IMR-90 (cell line): ENCODE data around the gene ZFR2. TPM values are rescaled to one million over a fixed set of nuclear protein-coding genes. Genes with fewer than 3 reads are reported as not detected.

Experiments
- ATAC-seq: fragments of 200-7000 bp; cut with Tn5 transposase; 2 replicates; pipeline ENCODE4 v1.9.1; 2020; ENCODE audit warnings: low read depth, mild to moderate bottlenecking, moderate library complexity
- BruUV-seq: library from RNA; stranded (reverse); fragments of 400-500 nt; replicated peaks from 2 replicates; lab custom pipeline; 2021; lab: Mats Ljungman, UMichigan
- CTCF ChIA-PET: fragments of 300-600 bp; formaldehyde crosslinking; extraction: SDS; loops from one replicate; lab custom pipeline; 2021; ENCODE audit warnings: antibody characterized with exemption; lab: Yijun Ruan, JAX
- POLR2A ChIA-PET: fragments of 300-600 bp; sonication (Branson Sonifier 250); formaldehyde crosslinking; loops from one replicate; lab custom pipeline; 2022; ENCODE audit warnings: antibody characterized with exemption; ENCODE audit not compliant: unreplicated experiment; lab: Charles Lee
- DNase-seq: peaks from one replicate; pipeline ENCODE4 v3.0.0; 2013
- H2AFZ ChIP-seq: replicated peaks from 2 replicates; pipeline ENCODE3; 2013; ENCODE audit warnings: low read length, mild to moderate bottlenecking; ENCODE audit not compliant: poor library complexity
- H2AK5ac ChIP-seq: 2 replicates; pipeline ENCODE4 v1.6.1; 2013; ENCODE audit warnings: low read depth, low read length, inconsistent platforms
- H2AK9ac ChIP-seq: replicated peaks from 2 replicates; pipeline ENCODE3; 2013; ENCODE audit warnings: mild to moderate bottlenecking, low read depth, low read length, moderate library complexity; ENCODE audit not compliant: poor library complexity
- H2BK120ac ChIP-seq: 2 replicates; pipeline ENCODE4 v1.6.1; 2013; ENCODE audit warnings: low read depth, low read length, inconsistent platforms
- H2BK15ac ChIP-seq: 3 replicates; pipeline ENCODE4 v1.6.1; 2013; ENCODE audit warnings: low read depth, low read length, inconsistent platforms
- H2BK20ac ChIP-seq: 2 replicates; pipeline ENCODE4 v1.6.1; 2013; ENCODE audit warnings: low read depth, mild to moderate bottlenecking, inconsistent platforms, low read length, moderate library complexity
- H2BK5ac ChIP-seq: 2 replicates; pipeline ENCODE4 v1.6.1; 2013; ENCODE audit warnings: mild to moderate bottlenecking, low read depth, low read length, inconsistent platforms; ENCODE audit not compliant: poor library complexity, severe bottlenecking
- H3K14ac ChIP-seq: replicated peaks from 2 replicates; pipeline ENCODE4 v1.6.1; 2013; ENCODE audit warnings: low read depth, low read length, inconsistent platforms
- H3K18ac ChIP-seq: 2 replicates; pipeline ENCODE4 v1.6.1; 2013; ENCODE audit warnings: low read depth, low read length, control low read depth
- H3K23ac ChIP-seq: 2 replicates; pipeline ENCODE4 v1.6.1; 2013; ENCODE audit warnings: low read depth, low read length, inconsistent platforms
- H3K27ac ChIP-seq: 2 replicates; pipeline ENCODE4 v1.5.1; 2013; ENCODE audit warnings: mild to moderate bottlenecking, control low read depth, low read length; ENCODE audit not compliant: insufficient read depth
- H3K27me3 ChIP-seq: 2 replicates; pipeline ENCODE4 v1.6.1; 2013; ENCODE audit warnings: low read length; ENCODE audit not compliant: control insufficient read depth, insufficient read depth
- H3K36me3 ChIP-seq: 2 replicates; pipeline ENCODE4 v1.6.1; 2013; ENCODE audit warnings: low read length, mixed read lengths; ENCODE audit not compliant: control insufficient read depth, insufficient read depth
- H3K4ac ChIP-seq: 2 replicates; pipeline ENCODE4 v1.6.1; 2013; ENCODE audit warnings: low read depth, low read length, inconsistent platforms
- H3K4me1 ChIP-seq: 2 replicates; pipeline ENCODE4 v1.6.1; 2013; ENCODE audit warnings: low read length, mixed read lengths; ENCODE audit not compliant: control insufficient read depth, insufficient read depth
- H3K4me2 ChIP-seq: 2 replicates; pipeline ENCODE4 v1.6.1; 2013; ENCODE audit warnings: low read depth, mild to moderate bottlenecking, control low read depth, low read length, moderate library complexity
- H3K4me3 ChIP-seq: 2 replicates; pipeline ENCODE4 v1.5.1; 2013; ENCODE audit warnings: low read depth, mild to moderate bottlenecking, control low read depth, low read length, moderate library complexity; ENCODE audit not compliant: insufficient read depth
- H3K56ac ChIP-seq: 2 replicates; pipeline ENCODE4 v1.6.1; 2013; ENCODE audit warnings: low read length, inconsistent platforms; ENCODE audit not compliant: insufficient read depth; ENCODE audit errors: extremely low read depth
- H3K79me1 ChIP-seq, 2 experiments: 2 replicates each; pipeline ENCODE4 v1.6.1; 2013; ENCODE audit warnings: low read length in 2 of 2, inconsistent platforms in 1 of 2, low read depth in 1 of 2
- H3K9ac ChIP-seq: 2 replicates; pipeline ENCODE4 v1.6.1; 2013; ENCODE audit warnings: low read depth, low read length, control low read depth
- H3K9me1 ChIP-seq: 2 replicates; pipeline ENCODE4 v1.6.1; 2013; ENCODE audit warnings: low read length, inconsistent platforms; ENCODE audit not compliant: insufficient read depth
- H3K9me3 ChIP-seq: 2 replicates; pipeline ENCODE4 v1.6.1; 2013; ENCODE audit warnings: low read length; ENCODE audit not compliant: control insufficient read depth, insufficient read depth
- H4K20me1 ChIP-seq: 2 replicates; pipeline ENCODE4 v1.6.1; 2013; ENCODE audit warnings: low read length, inconsistent platforms; ENCODE audit not compliant: insufficient read depth
- H4K5ac ChIP-seq: 2 replicates; pipeline ENCODE4 v1.6.1; 2013; ENCODE audit warnings: mild to moderate bottlenecking, low read depth, low read length, control low read depth
- H4K8ac ChIP-seq, 2 experiments: 2 replicates each; pipeline ENCODE4 v1.6.1; 2013; ENCODE audit warnings: low read depth in 2 of 2, low read length in 2 of 2, control low read depth in 1 of 2, inconsistent platforms in 1 of 2
- H4K91ac ChIP-seq: 2 replicates; pipeline ENCODE4 v1.6.1; 2013; ENCODE audit warnings: low read depth, low read length, inconsistent platforms; ENCODE audit not compliant: insufficient read depth
- CEBPB ChIP-seq: IDR thresholded peaks from 2 replicates; pipeline ENCODE4 v1.6.1; 2012; ENCODE audit warnings: low read depth, low read length, improper control_type of control experiment
- MXI1 ChIP-seq: IDR thresholded peaks from 2 replicates; pipeline ENCODE4 v1.6.1; 2012; ENCODE audit warnings: low read depth, mild to moderate bottlenecking, low read length, moderate library complexity, borderline replicate concordance
- POLR2A ChIP-seq: IDR thresholded peaks from 2 replicates; pipeline ENCODE4 v1.6.1; 2012; ENCODE audit warnings: mild to moderate bottlenecking, low read depth, low read length
- RCOR1 ChIP-seq: IDR thresholded peaks from 2 replicates; pipeline ENCODE4 v1.6.1; 2012; ENCODE audit warnings: mild to moderate bottlenecking, low read length, improper control_type of control experiment; ENCODE audit not compliant: insufficient replicate concordance
- WGBS, 2 experiments: methylation state at CpG; one replicate each; pipeline versions ENCODE4 v1.1.5 to v1.1.7; 2013; ENCODE audit warnings: missing lambda C conversion rate in 2 of 2; ENCODE audit not compliant: insufficient read length in 1 of 2; ENCODE audit errors: extremely low coverage in 2 of 2; 5-methylcytosine and 5-hydroxymethylcytosine counted together
- dilution Hi-C: fragments of 300-500 bp; cut with HindIII; formaldehyde crosslinking; loops from one replicate; pipeline ENCODE4 v1.14.3; 2018; ENCODE audit warnings: low sequenced_read_pairs; ENCODE audit not compliant: unreplicated experiment
- in situ Hi-C: fragments of 300-500 bp; cut with MboI; formaldehyde crosslinking; loops from 3 replicates; pipeline ENCODE4 v1.14.3; 2019; ENCODE audit warnings: low sequenced_read_pairs, inconsistent platforms, mixed read lengths
- intact Hi-C: fragments of 100-400 bp; cut with micrococcal nuclease; formaldehyde crosslinking; loops from 2 replicates; pipeline ENCODE4 v1.10.0; 2022
- polyA plus RNA-seq, 3 experiments: library from polyadenylated mRNA; depleted of rRNA; stranded (reverse); fragments of >200 nt; gene quantifications; 2 replicates each; pipeline ENCODE4 v1.2.3, GENCODE V29; 2012; ENCODE audit warnings: low replicate concordance in 1 of 3
- total RNA-seq: library from RNA; depleted of rRNA; stranded (reverse); fragments of >200 nt; gene quantifications from 2 replicates; pipeline ENCODE4 v1.2.3, GENCODE V29; 2012
- TF ChIP-seq, protein P1 (sequence below): fragments of 150-350 bp; IDR thresholded peaks from 2 replicates; pipeline ENCODE4 v1.6.1; 2017; ENCODE audit warnings: mild to moderate bottlenecking, antibody characterized with exemption, low read length, low read depth

ZFR2 gene
- total and polyA plus RNA-seq, 2 of the 4 experiments (the other 2 are of a cell fraction) = 0.19 TPM; not detected in 1

DNA sequence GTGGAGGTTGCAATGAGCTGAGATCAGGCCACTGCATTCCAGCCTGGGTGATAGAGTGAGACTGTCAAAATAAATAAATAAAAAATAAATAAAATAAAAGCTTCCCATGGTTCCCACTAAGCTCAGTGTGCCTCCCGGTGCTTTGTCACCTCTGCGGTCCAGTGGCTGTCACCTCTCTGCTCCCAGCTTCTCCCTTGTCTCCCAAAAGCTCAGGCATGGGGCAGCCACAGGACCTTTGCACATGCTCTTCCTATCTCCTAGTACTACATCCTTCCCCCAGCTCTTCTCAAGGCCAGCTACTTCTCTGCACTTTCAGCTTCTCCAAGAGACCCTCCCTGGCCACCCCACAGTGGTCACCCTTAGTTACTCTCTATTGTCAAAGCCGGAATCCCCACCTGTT, 75.0 kb downstream of the ZFR2 start:
- ATAC-seq = no peak
- H4K5ac ChIP-seq = no peak overlapping the region
- no peak overlapping the region for H3K18ac ChIP-seq
- CTCF ChIA-PET = no interaction called here
- TF ChIP-seq RCOR1 (no peak), MXI1 (no peak), CEBPB (no peak), POLR2A (no peak)
- TF ChIP-seq, protein P1, sequence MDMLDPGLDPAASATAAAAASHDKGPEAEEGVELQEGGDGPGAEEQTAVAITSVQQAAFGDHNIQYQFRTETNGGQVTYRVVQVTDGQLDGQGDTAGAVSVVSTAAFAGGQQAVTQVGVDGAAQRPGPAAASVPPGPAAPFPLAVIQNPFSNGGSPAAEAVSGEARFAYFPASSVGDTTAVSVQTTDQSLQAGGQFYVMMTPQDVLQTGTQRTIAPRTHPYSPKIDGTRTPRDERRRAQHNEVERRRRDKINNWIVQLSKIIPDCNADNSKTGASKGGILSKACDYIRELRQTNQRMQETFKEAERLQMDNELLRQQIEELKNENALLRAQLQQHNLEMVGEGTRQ = no peak
- no peak overlapping the region for H2AFZ ChIP-seq
- H4K91ac ChIP-seq = no peak overlapping the region
- H3K56ac ChIP-seq = no peak overlapping the region
- H4K8ac ChIP-seq = no peak overlapping the region
- no peak overlapping the region for H3K9ac ChIP-seq
- H4K20me1 ChIP-seq = no peaks in the 10 kb centered on the region
- H3K23ac ChIP-seq = no peak overlapping the region
- H3K14ac ChIP-seq = no peak overlapping the region
- no TSS peak for BruUV-seq
- H3K9me1 ChIP-seq = no peaks in the 10 kb centered on the region
- H2BK120ac ChIP-seq = no peak overlapping the region
- no peak overlapping the region for H3K4me3 ChIP-seq
- no peak overlapping the region for H3K27ac ChIP-seq
- POLR2A ChIA-PET = no interaction called here
- no peak overlapping the region for H2BK20ac ChIP-seq
- WGBS, 2 experiments = 100% methylated on average over 2 of the region's 3 CpGs; no CpG with 5 or more reads in 1 of the 2 experiments
- H2BK15ac ChIP-seq = no peak overlapping the region
- peaks cover 9% of the 10 kb centered on the region for H3K27me3 ChIP-seq
- H3K36me3 ChIP-seq = no peaks in the 10 kb centered on the region
- dilution Hi-C loops = no loop called here
- H3K4me1 ChIP-seq = no peaks in the 10 kb centered on the region
- no peak overlapping the region for H3K4ac ChIP-seq
- H3K9me3 ChIP-seq = peaks cover 15% of the 10 kb centered on the region
- no peak overlapping the region for H2AK9ac ChIP-seq
- no peak for DNase-seq
- H2BK5ac ChIP-seq = no peak overlapping the region
- H2AK5ac ChIP-seq = no peak overlapping the region
- no peak overlapping the region for H3K4me2 ChIP-seq
- no peaks in the 10 kb centered on the region for H3K79me1 ChIP-seq
- intact Hi-C loops = no loop called here
- in situ Hi-C loops = no loop called here
